Stomach (tissue), 9 donors: ENCODE results near the gene C20orf96. TPM values are rescaled to one million over a fixed set of nuclear protein-coding genes. Genes with fewer than 3 reads are reported as not detected.
A peak's percentile ranks its signal among the peaks of the same experiment; 100 is the strongest.

Experiments
- DNase-seq, 2 donors: peaks; one replicate each; pipeline versions ENCODE4 v3.0.0 to v3.0.0-alpha.2; 2013 to 2019
- H3K27ac ChIP-seq, 5 donors: fragments of 200-600 bp in 4 of 5; sonication (generic) in 4 of 5; one replicate each; pipeline ENCODE4 v1.5.1; 2013 to 2019; ENCODE audit warnings: mild to moderate bottlenecking in 1 of 5, moderate library complexity in 1 of 5
- H3K27me3 ChIP-seq, 3 donors: fragments of 200-600 bp; sonication (generic); one replicate each; pipeline ENCODE4 v1.5.1; 2017 to 2019; ENCODE audit warnings: mixed run types in 1 of 3
- H3K36me3 ChIP-seq, 4 donors: fragments of 200-600 bp; sonication (generic); 1 replicate in 3 of 4; 2 replicates in 1 of 4; pipeline ENCODE4 v1.5.1; 2016 to 2019
- H3K4me1 ChIP-seq, 4 donors: fragments of 200-600 bp; sonication (generic); one replicate each; pipeline ENCODE4 v1.5.1; 2016 to 2019
- H3K4me3 ChIP-seq, 4 donors: fragments of 200-600 bp; sonication (generic) in 3 of 4; one replicate each; pipeline ENCODE4 v1.5.1; 2016 to 2019; ENCODE audit warnings: mild to moderate bottlenecking in 1 of 4
- H3K9me3 ChIP-seq, 4 donors: fragments of 200-600 bp; sonication (generic); one replicate each; pipeline ENCODE4 v1.5.1; 2016 to 2019
- EP300 ChIP-seq: sonication (generic); formaldehyde crosslinking; IDR thresholded peaks from one replicate; pipeline ENCODE4 v1.6.1; 2017; ENCODE audit warnings: antibody characterized with exemption
- POLR2A ChIP-seq, 4 donors: fragments of 450-650 bp; IDR thresholded peaks; one replicate each; pipeline ENCODE4 v1.6.1; 2016; ENCODE audit warnings: antibody characterized with exemption in 4 of 4, control low read depth in 2 of 4, mild to moderate bottlenecking in 1 of 4, moderate library complexity in 1 of 4
- POLR2AphosphoS5 ChIP-seq, 3 donors: sonication (generic); formaldehyde crosslinking; IDR thresholded peaks; one replicate each; pipeline ENCODE4 v1.6.1; 2016; ENCODE audit warnings: antibody characterized with exemption in 3 of 3
- WGBS, 5 donors: extraction: QIAGEN DNeasy Blood & Tissue Kit in 3 of 5; methylation state at CpG; one replicate each; pipeline versions ENCODE4 v1.1.5 to v1.1.7; 2013 to 2018; 5-methylcytosine and 5-hydroxymethylcytosine counted together
- intact Hi-C: fragments of 100-400 bp; cut with DNase I; formaldehyde crosslinking; loops from one replicate; pipeline ENCODE4 v1.15.1; 2023; ENCODE audit warnings: low total_unique reads
- polyA plus RNA-seq, 3 donors: library from polyadenylated mRNA; stranded (reverse); fragments of 200-250 nt; gene quantifications; one replicate each; pipeline ENCODE4 v1.2.3, GENCODE V29; 2013
- total RNA-seq, 5 donors: library from RNA; depleted of rRNA; stranded (reverse); fragments of >200 nt; gene quantifications; one replicate each; pipeline versions ENCODE4 v1.1.0 to v1.2.3, GENCODE V29; 2014 to 2016
- TF ChIP-seq, protein P1 (sequence below), 7 experiments: fragments of 450-650 bp in 4 of 7; fragments of 200-600 bp in 3 of 7; sonication (generic) in 3 of 7; IDR thresholded peaks; one replicate each; pipeline ENCODE4 v1.5.1; 2016 to 2019; ENCODE audit warnings: antibody characterized with exemption in 7 of 7, control low read depth in 2 of 7, mild to moderate bottlenecking in 1 of 7
- donor health status: healthy with polysubstance abuse.
- donor health status: Bipolar disorder and iron deficiency.
- donor health status: healthy.

C20orf96 gene
- total and polyA plus RNA-seq, 8 donors = 3.1 to 23.9 (median 5.1) TPM

DNA sequence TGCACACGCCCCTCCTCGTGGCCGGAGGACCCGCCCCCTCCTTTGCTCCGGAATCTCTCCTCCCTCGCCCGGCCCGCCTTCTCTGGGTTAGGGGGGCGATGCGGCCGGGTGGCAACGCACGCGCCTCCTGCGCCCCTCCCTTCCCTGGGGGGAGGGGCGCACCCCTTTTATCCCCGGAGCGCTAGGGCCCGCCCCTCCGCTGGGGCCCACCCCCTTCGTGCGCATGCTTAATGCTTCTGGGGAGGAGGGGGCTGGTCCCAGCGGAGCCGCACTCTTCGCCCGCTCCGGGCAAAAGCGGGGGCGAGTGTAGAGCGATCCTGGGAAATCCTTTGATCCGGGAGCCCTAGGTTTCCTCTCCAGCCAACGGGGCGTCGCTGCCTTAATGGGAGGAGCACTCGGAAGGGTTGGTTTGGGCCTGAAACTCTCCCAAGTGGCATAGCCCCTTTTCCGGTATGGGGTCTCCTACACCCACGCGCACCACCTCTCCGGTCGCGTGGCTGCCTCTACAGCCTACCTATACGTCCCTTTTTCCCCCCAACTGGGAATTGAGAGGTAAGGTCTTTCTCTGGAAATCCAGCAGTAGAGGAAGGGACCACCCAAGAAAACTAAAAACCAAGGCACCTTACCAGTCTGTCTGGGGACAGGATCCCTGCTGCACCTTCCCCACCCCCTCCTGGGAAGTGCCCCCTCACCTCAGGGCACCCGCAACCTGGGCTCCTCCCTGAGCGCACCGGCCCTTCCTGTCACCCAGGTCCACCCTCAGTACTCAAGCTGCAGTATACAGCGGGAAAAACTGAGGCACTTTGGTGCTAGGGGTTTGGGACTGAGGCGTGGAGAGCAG lies 36.9 kb upstream of the C20orf96 start:
- Histone ChIP-seq H3K4me1 (peaks cover 21 to 63% (median 60%) of the 10 kb centered on the region in 4 donors), H3K27ac (peak overlapping the region; percentile 75 to 96 (median 93)), H3K36me3 (no peaks in the 10 kb centered on the region), H3K27me3 (peaks cover 0 to 16% (median 0%) of the 10 kb centered on the region in 3 donors), H3K9me3 (no peaks in the 10 kb centered on the region), H3K4me3 (peak overlapping the region; percentile 67 to 79 (median 76))
- intact Hi-C loops = no loop called here
- 4 to 10% (median 6%) methylated on average over 16 to 47 of the region's 47 CpGs for WGBS, 5 donors
- DNase-seq = peak; percentile 84 to 97
- TF ChIP-seq POLR2AphosphoS5 (IDR thresholded peaks at IDR 0.05) (peak; percentile 23 to 68 (median 33)), EP300 (no peak)

DNA sequence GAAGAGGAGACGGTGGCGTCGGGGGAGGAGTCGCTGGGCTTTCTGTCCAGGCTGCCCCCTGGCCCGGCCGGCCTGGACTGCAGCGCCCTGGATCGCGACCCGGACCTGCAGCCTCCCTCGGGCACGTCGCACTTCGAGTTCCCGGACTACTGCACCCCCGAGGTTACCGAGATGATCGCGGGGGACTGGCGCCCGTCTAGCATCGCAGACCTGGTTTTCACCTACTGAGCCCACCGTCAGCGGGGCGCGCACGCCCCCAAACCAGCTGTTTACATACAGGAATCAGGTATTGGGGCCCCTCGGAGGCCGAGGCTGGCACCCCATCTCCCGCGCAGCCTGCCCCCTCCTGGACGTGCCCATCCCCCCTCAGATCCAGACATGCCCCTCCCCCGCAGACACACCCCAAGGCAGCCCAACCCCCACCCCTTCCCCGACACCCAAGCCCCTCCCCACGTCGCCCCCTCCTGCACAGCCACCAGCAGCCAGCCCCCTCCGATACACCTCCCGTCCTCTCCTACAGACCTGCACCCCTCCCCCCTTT lies 36.2 kb upstream of the C20orf96 start:
- intact Hi-C loops = no loop called here
- no peaks in the 10 kb centered on the region for H3K9me3 ChIP-seq
- no peak for TF ChIP-seq EP300
- no peak for TF ChIP-seq POLR2A (IDR thresholded peaks at IDR 0.05)
- TF ChIP-seq POLR2AphosphoS5 (IDR thresholded peaks at IDR 0.05) = no peak
- TF ChIP-seq, protein P1, sequence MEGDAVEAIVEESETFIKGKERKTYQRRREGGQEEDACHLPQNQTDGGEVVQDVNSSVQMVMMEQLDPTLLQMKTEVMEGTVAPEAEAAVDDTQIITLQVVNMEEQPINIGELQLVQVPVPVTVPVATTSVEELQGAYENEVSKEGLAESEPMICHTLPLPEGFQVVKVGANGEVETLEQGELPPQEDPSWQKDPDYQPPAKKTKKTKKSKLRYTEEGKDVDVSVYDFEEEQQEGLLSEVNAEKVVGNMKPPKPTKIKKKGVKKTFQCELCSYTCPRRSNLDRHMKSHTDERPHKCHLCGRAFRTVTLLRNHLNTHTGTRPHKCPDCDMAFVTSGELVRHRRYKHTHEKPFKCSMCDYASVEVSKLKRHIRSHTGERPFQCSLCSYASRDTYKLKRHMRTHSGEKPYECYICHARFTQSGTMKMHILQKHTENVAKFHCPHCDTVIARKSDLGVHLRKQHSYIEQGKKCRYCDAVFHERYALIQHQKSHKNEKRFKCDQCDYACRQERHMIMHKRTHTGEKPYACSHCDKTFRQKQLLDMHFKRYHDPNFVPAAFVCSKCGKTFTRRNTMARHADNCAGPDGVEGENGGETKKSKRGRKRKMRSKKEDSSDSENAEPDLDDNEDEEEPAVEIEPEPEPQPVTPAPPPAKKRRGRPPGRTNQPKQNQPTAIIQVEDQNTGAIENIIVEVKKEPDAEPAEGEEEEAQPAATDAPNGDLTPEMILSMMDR (IDR thresholded peaks at IDR 0.05) = no peak
- no peaks in the 10 kb centered on the region for H3K36me3 ChIP-seq
- peak overlapping the region; percentile 67 to 79 (median 76) for H3K4me3 ChIP-seq
- peaks cover 21 to 63% (median 60%) of the 10 kb centered on the region in 4 donors for H3K4me1 ChIP-seq
- WGBS, 5 donors = 1 to 5% (median 2%) methylated on average over 13 to 38 of the region's 38 CpGs
- peaks cover 0 to 16% (median 0%) of the 10 kb centered on the region in 3 donors for H3K27me3 ChIP-seq
- DNase-seq = peak in 1 of 2 donors; percentile 31
- H3K27ac ChIP-seq = peak overlapping the region; percentile 84 to 96 (median 93)

DNA sequence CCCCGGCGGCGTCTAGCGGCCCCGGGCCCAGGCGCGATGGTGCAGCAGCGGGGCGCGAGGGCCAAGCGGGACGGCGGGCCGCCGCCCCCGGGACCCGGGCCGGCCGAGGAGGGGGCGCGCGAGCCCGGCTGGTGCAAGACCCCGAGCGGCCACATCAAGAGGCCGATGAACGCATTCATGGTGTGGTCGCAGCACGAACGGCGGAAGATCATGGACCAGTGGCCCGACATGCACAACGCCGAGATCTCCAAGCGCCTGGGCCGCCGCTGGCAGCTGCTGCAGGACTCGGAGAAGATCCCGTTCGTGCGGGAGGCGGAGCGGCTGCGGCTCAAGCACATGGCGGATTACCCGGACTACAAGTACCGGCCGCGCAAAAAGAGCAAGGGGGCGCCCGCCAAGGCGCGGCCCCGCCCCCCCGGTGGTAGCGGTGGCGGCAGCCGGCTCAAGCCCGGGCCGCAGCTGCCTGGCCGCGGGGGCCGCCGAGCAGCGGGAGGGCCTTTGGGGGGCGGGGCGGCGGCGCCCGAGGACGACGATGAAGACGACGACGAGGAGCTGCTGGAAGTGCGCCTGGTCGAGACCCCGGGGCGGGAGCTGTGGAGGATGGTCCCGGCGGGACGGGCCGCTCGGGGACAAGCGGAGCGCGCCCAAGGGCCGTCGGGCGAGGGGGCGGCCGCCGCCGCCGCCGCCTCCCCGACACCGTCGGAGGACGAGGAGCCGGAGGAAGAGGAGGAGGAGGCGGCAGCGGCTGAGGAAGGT lies 35.5 kb upstream of the C20orf96 start:
- Histone ChIP-seq H3K36me3 (no peaks in the 10 kb centered on the region), H3K27ac (peak overlapping the region; percentile 84 to 96 (median 93)), H3K4me3 (peak overlapping the region; percentile 67 to 79 (median 76)), H3K27me3 (peaks cover 0 to 16% (median 0%) of the 10 kb centered on the region in 3 donors), H3K9me3 (no peaks in the 10 kb centered on the region), H3K4me1 (peaks cover 21 to 63% (median 60%) of the 10 kb centered on the region in 4 donors)
- peak; percentile 60 to 90 for DNase-seq
- 0 to 1% (median 1%) methylated on average over 29 to 101 of the region's 103 CpGs for WGBS, 5 donors
- intact Hi-C loops = no loop called here
- TF ChIP-seq POLR2AphosphoS5 (IDR thresholded peaks at IDR 0.05) (no peak), EP300 (no peak)
- TF ChIP-seq, protein P1 (IDR thresholded peaks at IDR 0.05) = no peak

DNA sequence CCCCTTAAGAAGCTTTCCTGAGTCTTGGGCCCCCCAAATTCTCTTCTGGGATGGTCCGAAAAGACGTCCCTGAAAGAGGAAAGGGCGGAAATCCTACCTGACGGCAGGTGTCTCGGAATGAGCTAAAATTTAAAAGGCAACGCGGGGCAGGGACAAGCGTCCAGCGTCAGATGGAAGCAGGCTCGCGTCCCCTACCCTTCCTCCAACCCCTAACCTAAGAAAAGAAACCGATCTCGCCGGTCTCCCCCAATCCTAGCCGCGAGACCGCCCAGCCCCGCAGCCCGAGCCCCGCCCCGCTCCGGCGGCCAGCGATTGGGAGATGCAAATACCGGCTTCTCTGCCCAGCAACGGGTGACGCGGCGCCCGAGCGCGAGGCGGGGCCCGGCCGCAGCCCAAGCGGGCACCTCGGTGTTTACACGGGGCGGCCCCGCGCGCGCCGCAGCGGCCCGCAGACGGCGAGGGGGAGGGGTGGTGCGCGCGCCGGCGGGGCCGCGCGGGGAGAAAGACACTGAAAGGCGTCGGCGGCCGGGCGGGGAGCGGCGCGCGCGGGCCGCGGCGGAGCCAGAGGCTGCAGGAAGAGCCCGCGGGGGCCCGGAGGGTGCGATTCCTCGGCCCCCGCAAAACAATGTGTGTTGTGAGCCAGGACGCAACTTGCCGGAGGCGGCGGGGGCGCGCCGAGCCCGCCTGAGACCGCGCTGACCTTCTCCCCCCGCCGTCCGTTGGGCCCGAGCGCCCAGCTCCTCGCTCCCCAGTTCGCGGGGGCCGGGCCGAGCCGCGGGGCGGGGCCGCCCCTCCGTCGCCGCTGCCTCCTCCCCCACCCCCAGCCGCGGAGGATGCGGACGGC lies 34.7 kb upstream of the C20orf96 start, which contains the start of gene SOX12:
TSS of gene SOX12 (plus strand) at position 508 of the 844 bp plus-strand sequence. CDS start 373 bp downstream, outside the sequence.
- intact Hi-C loops = no loop called here
- Histone ChIP-seq H3K36me3 (peaks cover 0 to 5% (median 0%) of the 10 kb centered on the region in 4 donors), H3K4me3 (peak within 1 kb of the TSS; percentile 67 to 79 (median 76)), H3K4me1 (peaks cover 21 to 57% (median 55%) of the 10 kb centered on the region in 4 donors), H3K27me3 (peaks cover 0 to 16% (median 0%) of the 10 kb centered on the region in 3 donors), H3K27ac (peak within 1 kb of the TSS; percentile 84 to 96 (median 93)), H3K9me3 (no peaks in the 10 kb centered on the region)
- WGBS, 5 donors = 0 to 1% (median 1%) methylated on average over 13 to 106 of the region's 106 CpGs
- peak; percentile 99 for DNase-seq
- TF ChIP-seq, protein P1 (IDR thresholded peaks at IDR 0.05) = no peak
- peak; percentile 26 to 57 (median 46) for TF ChIP-seq POLR2AphosphoS5 (IDR thresholded peaks at IDR 0.05)
